ENCODE measurements around the gene APRT.

APRT gene, protein sequence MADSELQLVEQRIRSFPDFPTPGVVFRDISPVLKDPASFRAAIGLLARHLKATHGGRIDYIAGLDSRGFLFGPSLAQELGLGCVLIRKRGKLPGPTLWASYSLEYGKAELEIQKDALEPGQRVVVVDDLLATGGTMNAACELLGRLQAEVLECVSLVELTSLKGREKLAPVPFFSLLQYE

DNA sequence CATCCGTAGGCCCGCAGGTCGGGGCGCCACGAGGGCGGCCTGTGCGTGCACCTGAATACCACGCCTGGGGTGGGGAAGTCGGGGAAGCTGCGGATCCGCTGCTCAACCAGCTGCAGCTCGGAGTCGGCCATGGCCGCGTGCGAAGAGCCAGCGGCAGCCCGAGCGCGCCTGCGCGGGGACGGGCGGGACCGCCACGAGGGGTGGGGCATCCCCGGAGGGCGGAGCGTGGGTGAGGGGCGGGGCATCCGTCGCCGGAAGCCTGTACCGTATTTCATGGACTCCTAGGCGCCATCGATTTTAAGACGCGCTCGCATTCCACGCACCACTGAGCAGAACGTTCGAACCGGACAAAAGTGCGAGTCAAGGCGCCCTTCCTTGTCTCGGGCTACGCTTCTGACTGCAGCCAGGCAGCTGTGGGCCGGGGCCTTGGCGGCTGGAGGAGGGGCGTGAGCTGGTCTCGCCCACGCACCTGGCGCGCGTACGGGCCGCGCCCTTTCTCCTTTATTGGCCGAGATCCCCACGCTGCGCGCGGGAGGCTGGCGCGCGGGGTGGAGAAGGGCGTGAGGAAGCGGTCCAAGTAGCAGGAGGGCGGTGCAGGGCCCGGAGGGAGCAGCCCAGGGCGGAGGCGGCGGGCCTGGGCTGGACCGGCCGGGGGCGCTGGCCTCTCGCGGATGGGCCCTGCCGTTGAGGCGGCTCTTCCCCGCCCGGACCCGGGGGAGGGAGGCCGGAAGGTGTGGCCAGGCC, at the start of gene APRT:
APRT (minus strand) TSS at position 160 of the 744 bp plus-strand sequence; CDS start at position 131, 29 bp downstream.
- DNase-seq = peak; percentile 90 to 96 (median 95)

DNA sequence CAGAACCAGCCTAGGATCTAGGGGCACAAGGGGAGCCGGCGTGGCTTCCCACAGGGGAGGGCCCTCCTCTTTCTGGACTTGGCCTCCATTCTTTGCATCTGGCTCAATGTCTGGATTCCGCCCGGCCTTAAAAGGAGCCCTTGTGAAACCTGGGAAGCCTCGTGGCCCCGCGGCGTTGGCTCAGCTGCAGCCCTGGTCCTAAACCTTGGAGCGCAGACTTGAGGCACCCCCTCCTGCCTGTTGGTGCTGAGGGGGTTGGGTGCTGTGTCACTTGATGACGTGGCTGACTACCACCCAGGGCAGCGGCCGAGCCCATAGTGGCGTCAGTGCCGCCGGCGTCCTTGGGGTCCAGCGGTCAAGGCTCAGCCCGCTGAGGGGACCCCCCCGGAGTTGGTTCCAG, 49.6 kb upstream of the APRT start:
- no peak for DNase-seq

GRCh38 chr16:88859381-88860091, 47.8 kb upstream of the APRT start:
- DNase-seq = no peak

DNA sequence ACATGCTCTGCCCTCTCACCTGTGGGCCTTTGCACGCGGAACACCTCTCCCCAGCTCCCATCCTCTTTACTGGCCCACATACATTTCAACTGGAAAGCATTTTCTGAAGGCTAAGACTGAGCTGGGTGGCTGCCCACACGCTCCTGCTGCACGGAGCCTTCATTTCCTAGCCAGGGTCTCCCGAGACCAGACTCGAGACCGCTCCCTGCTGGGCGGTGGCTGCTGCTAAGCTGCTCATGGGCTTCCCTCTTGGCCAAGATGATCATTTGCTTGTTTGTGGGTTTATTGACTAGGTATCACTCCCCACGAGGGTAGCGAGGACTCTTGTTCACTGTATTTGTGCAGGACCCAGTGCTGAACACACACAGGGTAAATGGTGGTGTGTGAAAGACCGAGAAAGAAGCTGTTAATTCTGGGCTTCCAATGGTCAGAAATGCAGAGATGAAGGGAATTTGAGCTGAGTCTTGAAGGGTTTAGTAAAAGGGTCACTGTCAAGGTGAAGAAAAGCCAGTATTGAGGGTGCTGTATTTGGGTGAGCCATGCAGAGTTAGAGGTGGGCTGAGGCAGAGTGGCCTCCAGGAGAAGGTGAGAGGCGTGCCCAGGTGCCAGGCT, 46.1 kb upstream of the APRT start:
- peak; percentile 32 to 57 (median 49) for DNase-seq

GRCh38 chr16:88856828-88857727, 45.4 kb upstream of the APRT start, which contains the start of the genes GALNS and TRAPPC2L:
Gene GALNS, minus strand, starts transcription at chr16:88856947. Its CDS starts 70 bp downstream, at chr16:88856877.
Gene TRAPPC2L, plus strand, starts transcription at chr16:88857127. Its CDS starts 24 bp downstream, at chr16:88857151.
- peak; percentile 98 to 99 (median 99) for DNase-seq

- DNase-seq = no peak
Observed at GRCh38 chr16:88856122-88856827, 44.5 kb upstream of the APRT start.

DNA sequence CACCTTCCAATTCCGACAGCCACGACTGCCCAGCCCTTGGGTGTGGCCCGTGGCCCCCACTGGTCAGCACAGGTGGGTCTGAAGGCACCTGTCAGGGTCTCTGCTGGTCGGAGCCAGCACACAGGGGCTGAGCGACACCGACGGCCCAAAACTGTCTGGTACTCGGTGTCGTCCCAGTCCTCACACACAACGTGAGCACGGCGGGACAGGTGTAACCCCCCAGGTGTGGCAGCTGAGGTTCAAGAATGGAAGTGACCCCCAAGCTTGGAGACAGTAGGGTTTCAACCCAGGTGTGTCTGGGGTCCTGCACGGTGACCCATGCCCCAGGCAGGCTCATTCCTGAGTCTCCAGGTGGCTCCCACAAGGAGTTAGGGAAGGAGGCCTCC, 44.0 kb upstream of the APRT start:
- DNase-seq = no peak

- DNase-seq = no peak
Observed at GRCh38 chr16:88855176-88855575, 43.4 kb upstream of the APRT start.

GRCh38 chr16:88854306-88855111, 42.8 kb upstream of the APRT start:
- DNase-seq = no peak

- no peak for DNase-seq
Observed at GRCh38 chr16:88853325-88853941, 41.7 kb upstream of the APRT start.

DNA sequence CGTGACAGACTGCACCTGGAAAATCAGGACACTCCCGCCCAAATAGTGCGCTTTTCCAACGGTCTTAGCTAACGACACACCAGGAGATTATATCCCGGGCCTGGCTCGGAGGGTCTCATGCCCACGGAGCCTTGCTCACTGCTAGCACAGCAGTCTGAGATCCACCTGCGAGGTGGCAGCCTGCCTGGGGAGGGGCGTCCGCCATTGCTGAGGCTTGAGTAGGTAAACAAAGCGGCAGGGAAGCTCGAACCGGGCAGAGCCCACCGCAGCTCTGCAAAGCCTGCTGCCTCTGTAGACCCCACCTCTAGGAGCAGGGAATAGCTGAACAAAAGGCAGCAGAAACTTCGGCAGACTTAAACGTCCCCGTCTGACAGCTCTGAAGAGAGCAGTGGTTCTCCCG, 39.9 kb upstream of the APRT start:
- no peak for DNase-seq

DNA sequence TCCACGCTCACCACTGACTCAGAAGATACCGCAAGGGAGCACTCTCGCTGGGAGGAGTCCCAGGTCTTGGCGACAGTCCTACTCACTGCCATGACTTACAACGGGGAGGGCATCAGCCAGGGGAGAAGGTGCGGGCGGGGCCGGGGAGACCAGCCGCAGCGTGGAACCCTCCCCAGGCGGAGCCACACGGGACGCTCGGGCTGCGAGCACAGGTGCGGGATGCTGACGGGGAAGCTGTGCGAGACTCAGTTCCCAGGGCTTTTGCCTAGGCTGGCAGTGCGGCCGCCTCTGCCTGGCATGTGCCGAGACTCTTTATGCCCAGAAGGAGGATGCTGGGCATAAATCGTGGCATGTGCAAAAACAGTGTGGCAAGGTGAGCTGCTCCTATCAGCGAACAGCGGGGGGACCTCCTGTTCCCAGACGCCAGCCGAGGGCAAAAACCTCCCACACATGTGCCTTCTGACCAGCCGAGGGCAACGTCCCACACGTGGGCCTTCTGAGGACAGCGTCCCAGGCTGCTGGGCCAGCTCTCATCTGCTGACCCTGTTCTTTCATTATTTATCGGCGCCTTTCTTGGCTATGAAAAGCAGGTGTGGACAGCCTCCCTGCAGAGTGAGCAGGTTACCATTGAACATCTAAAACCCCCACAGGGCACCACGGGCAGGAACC, 38.9 kb upstream of the APRT start:
- DNase-seq = no peak

DNA sequence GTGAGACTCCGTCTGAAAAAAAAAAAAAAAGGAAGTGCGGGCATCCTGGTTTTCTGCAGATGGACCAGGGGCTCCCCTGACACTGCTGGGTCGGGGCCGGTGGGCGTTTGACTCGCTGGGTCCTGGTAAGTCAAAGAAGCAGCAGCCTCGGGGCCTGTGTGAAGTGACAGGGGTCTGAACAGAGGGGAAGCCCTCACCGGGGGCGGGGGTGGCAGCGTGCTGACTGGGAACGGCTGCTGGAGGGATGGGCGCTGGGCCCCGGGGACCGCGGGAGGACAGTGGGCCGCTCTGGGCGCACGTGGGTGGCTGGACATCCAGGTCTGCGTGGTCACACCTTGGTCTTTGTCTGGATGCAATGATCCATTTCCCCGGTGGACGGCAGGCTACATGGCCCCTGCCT, 36.8 kb upstream of the APRT start:
- DNase-seq = no peak

GRCh38 chr16:88847654-88848053, 35.9 kb upstream of the APRT start:
- DNase-seq = no peak

DNA sequence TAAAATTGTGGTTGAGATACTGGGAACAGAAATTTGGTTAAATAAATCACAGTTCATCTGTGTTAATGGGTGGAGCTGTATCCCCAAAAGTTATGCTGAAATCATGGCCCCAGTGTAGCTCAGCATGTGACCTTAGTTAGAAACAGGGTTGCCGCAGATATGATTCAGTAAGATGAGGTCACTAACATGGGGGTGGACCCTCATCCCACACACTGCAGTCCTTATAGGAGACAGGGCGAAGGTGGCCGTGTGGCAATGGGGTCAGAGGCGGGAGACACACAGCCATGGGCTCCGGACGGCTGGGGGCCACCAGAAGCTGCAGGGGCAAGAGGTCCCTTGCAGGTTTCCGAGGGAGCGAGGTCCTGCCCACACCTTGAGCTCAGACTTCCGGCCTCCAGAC, 34.4 kb upstream of the APRT start:
- no peak for DNase-seq

DNA sequence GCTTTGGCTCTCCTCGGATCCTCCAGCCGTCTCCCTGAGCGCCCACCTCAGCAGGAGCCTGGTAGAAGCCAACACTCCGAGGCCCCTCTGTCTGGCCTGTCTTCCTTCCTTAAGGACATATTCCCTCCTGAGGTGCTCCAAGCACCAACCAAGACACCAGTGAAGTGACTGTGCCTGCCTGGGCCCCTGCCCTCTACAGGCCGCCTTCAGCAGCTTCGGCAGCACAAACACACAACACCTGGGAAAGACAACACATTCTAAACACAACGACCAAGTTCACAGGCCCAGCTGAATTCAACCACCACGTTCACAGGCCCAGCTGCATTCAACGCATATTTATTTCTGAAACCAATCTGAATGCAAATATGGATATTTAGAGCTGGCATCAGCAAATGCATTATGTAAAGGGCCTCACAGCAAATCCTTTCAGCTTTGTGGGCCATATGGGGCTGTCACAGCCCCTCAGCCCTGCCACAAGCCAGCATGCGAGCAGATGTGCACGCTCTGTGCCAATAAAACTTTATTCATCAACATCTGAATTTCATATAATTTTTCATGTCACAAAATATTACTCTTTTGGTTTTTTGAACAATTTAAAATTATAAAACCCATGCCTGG, 32.8 kb upstream of the APRT start:
- DNase-seq = no peak

GRCh38 chr16:88843256-88843655, 31.5 kb upstream of the APRT start:
- DNase-seq = no peak

GRCh38 chr16:88842806-88843205, 31.1 kb upstream of the APRT start:
- no peak for DNase-seq

GRCh38 chr16:88842308-88842756, 30.6 kb upstream of the APRT start:
- DNase-seq = no peak

All from activated CD4-positive, CD25-positive, alpha-beta regulatory T cell (primary cell).